H9 (cell line): ENCODE data around the gene ITPR3. TPM values are rescaled to one million over a fixed set of nuclear protein-coding genes. Genes with fewer than 3 reads are reported as not detected.

Experiments used
- DNase-seq: peaks from one replicate; pipeline ENCODE4 v3.0.0-alpha.2; 2017
- H2AFZ ChIP-seq: one replicate; pipeline ENCODE4 v1.6.1; 2013; ENCODE audit warnings: mild to moderate bottlenecking, low read length, control low read depth, moderate library complexity
- H2AK5ac ChIP-seq: 2 replicates; pipeline ENCODE4 v1.6.1; 2013; ENCODE audit warnings: low read length, control low read depth, mixed read lengths; ENCODE audit not compliant: insufficient read length
- H2BK120ac ChIP-seq: one replicate; pipeline ENCODE4 v1.6.1; 2013; ENCODE audit warnings: low read depth, mild to moderate bottlenecking, low read length, control low read depth, inconsistent platforms; ENCODE audit not compliant: poor library complexity, severe bottlenecking
- H2BK12ac ChIP-seq: 2 replicates; pipeline ENCODE4 v1.6.1; 2013; ENCODE audit warnings: low read length, control low read depth, mixed read lengths, low read depth; ENCODE audit not compliant: insufficient read length
- H2BK15ac ChIP-seq: 2 replicates; pipeline ENCODE4 v1.6.1; 2013; ENCODE audit warnings: low read depth, low read length, control low read depth
- H2BK20ac ChIP-seq: one replicate; pipeline ENCODE4 v1.6.1; 2013; ENCODE audit warnings: low read depth, mild to moderate bottlenecking, low read length, control low read depth, inconsistent platforms; ENCODE audit not compliant: poor library complexity, severe bottlenecking
- H2BK5ac ChIP-seq: 2 replicates; pipeline ENCODE4 v1.6.1; 2013; ENCODE audit warnings: low read length, control low read depth, mixed read lengths; ENCODE audit not compliant: insufficient read length
- H3K14ac ChIP-seq: 2 replicates; pipeline ENCODE4 v1.6.1; 2013; ENCODE audit warnings: low read length, control low read depth; ENCODE audit not compliant: insufficient read depth
- H3K18ac ChIP-seq: 2 replicates; pipeline ENCODE4 v1.6.1; 2013; ENCODE audit warnings: low read depth, mild to moderate bottlenecking, mixed read lengths, low read length, control low read depth; ENCODE audit not compliant: insufficient read length
- H3K23ac ChIP-seq: 2 replicates; pipeline ENCODE4 v1.6.1; 2013; ENCODE audit warnings: low read length, control low read depth, mixed read lengths, low read depth; ENCODE audit not compliant: insufficient read length
- H3K23me2 ChIP-seq: 2 replicates; pipeline ENCODE4 v1.6.1; 2013; ENCODE audit warnings: low read depth, mild to moderate bottlenecking, mixed read lengths, low read length, control low read depth; ENCODE audit not compliant: insufficient read length, poor library complexity, severe bottlenecking
- H3K27ac ChIP-seq: 2 replicates; pipeline ENCODE4 v1.5.1; 2013; ENCODE audit warnings: low read length, control low read depth, mixed read lengths, low read depth; ENCODE audit not compliant: insufficient read length
- H3K27me3 ChIP-seq: 2 replicates; pipeline ENCODE4 v1.6.1; 2013; ENCODE audit warnings: low read length, control low read depth, inconsistent platforms; ENCODE audit not compliant: insufficient read depth
- H3K4ac ChIP-seq: 2 replicates; pipeline ENCODE4 v1.6.1; 2013; ENCODE audit warnings: low read depth, mild to moderate bottlenecking, control low read depth, inconsistent platforms, low read length, moderate library complexity
- H3K4me1 ChIP-seq: 2 replicates; pipeline ENCODE4 v1.6.1; 2013; ENCODE audit warnings: low read length, control low read depth, inconsistent platforms; ENCODE audit not compliant: insufficient read depth
- H3K4me2 ChIP-seq: 2 replicates; pipeline ENCODE4 v1.6.1; 2013; ENCODE audit warnings: low read length, control low read depth, mixed read lengths; ENCODE audit not compliant: insufficient read length, insufficient read depth
- H3K56ac ChIP-seq: 2 replicates; pipeline ENCODE4 v1.6.1; 2013; ENCODE audit warnings: low read depth, mild to moderate bottlenecking, mixed read lengths, low read length, control low read depth; ENCODE audit not compliant: insufficient read length
- H3K79me1 ChIP-seq: 2 replicates; pipeline ENCODE4 v1.6.1; 2013; ENCODE audit warnings: low read depth, mild to moderate bottlenecking, moderate library complexity, low read length, control low read depth, inconsistent platforms; ENCODE audit not compliant: insufficient read depth, poor library complexity, severe bottlenecking
- H3K79me2 ChIP-seq: 2 replicates; pipeline ENCODE4 v1.6.1; 2013; ENCODE audit warnings: low read length, control low read depth, inconsistent platforms; ENCODE audit not compliant: insufficient read depth
- H3K9ac ChIP-seq: 2 replicates; pipeline ENCODE4 v1.6.1; 2013; ENCODE audit warnings: low read length, control low read depth, mixed read lengths; ENCODE audit not compliant: insufficient read length; ENCODE audit errors: extremely low read depth
- H3K9me3 ChIP-seq: one replicate; pipeline ENCODE4 v1.6.1; 2013; ENCODE audit warnings: low read depth, low read length, inconsistent platforms; ENCODE audit not compliant: control insufficient read depth
- H3T11ph ChIP-seq: one replicate; pipeline ENCODE4 v1.6.1; 2013; ENCODE audit warnings: mild to moderate bottlenecking, low read length, control low read depth, inconsistent platforms
- H4K20me1 ChIP-seq: one replicate; pipeline ENCODE4 v1.6.1; 2013; ENCODE audit not compliant: control insufficient read depth, insufficient read length, insufficient read depth
- H4K5ac ChIP-seq: 2 replicates; pipeline ENCODE4 v1.6.1; 2013; ENCODE audit warnings: low read depth, mild to moderate bottlenecking, mixed read lengths, low read length, control low read depth; ENCODE audit not compliant: insufficient read length
- H4K8ac ChIP-seq: replicated peaks from 2 replicates; pipeline ENCODE4 v1.6.1; 2013; ENCODE audit warnings: low read length, control low read depth, mixed read lengths, low read depth; ENCODE audit not compliant: insufficient read length
- H4K91ac ChIP-seq: 2 replicates; pipeline ENCODE4 v1.6.1; 2013; ENCODE audit warnings: low read depth, mild to moderate bottlenecking, moderate library complexity, mixed read lengths, low read length, control low read depth; ENCODE audit not compliant: insufficient read length
- H3K27ac Mint-ChIP-seq, 3 experiments: 2 replicates in 2 of 3; 3 replicates in 1 of 3; pipeline ENCODE4 v1.8.0; 2020 to 2021; ENCODE audit warnings: mixed read lengths in 3 of 3, mild to moderate bottlenecking in 1 of 3, moderate library complexity in 1 of 3
- H3K27me3 Mint-ChIP-seq: 2 replicates; pipeline ENCODE4 v1.8.0; 2021; ENCODE audit warnings: low read depth, mild to moderate bottlenecking, moderate library complexity, mixed read lengths
- H3K36me3 Mint-ChIP-seq, 3 experiments: 2 replicates in 2 of 3; 3 replicates in 1 of 3; pipeline ENCODE4 v1.8.0; 2020 to 2021; ENCODE audit warnings: low read depth in 3 of 3, mixed read lengths in 3 of 3; ENCODE audit not compliant: insufficient read depth in 1 of 3
- H3K4me1 Mint-ChIP-seq, 2 experiments: 2 replicates each; pipeline ENCODE4 v1.8.0; 2020; ENCODE audit warnings: mixed read lengths in 2 of 2
- H3K4me3 Mint-ChIP-seq, 2 experiments: 2 replicates in 1 of 2; 3 replicates in 1 of 2; pipeline ENCODE4 v1.8.0; 2020 to 2021; ENCODE audit warnings: mild to moderate bottlenecking in 2 of 2, mixed read lengths in 2 of 2, moderate library complexity in 1 of 2
- H3K9me3 Mint-ChIP-seq, 2 experiments: 2 replicates in 1 of 2; 3 replicates in 1 of 2; pipeline ENCODE4 v1.8.0; 2020; ENCODE audit warnings: mild to moderate bottlenecking in 2 of 2, mixed read lengths in 2 of 2, moderate library complexity in 1 of 2
- CTCF ChIP-seq: fragments of 200-600 bp; sonication (generic); conservative IDR thresholded peaks from 3 replicates; pipeline ENCODE4 v1.8.0; 2021; ENCODE audit warnings: antibody characterized with exemption, mild to moderate bottlenecking
- WGBS: extraction: QIAGEN DNeasy Blood & Tissue Kit; methylation state at CpG from one replicate; pipeline ENCODE4 v1.1.7; 2013; ENCODE audit warnings: missing lambda C conversion rate, low lambda C conversion rate, mixed read lengths; ENCODE audit not compliant: insufficient read length; ENCODE audit errors: extremely low coverage; 5-methylcytosine and 5-hydroxymethylcytosine counted together
- total RNA-seq: library from RNA; stranded (reverse); gene quantifications from 2 replicates; pipeline ENCODE4 v1.2.1, GENCODE V29; 2021

ITPR3 gene
- total RNA-seq, 1 experiment from 2014 or later, result 40.3 TPM

- Histone ChIP-seq H4K8ac (no peak overlapping the region), H4K5ac (no peak overlapping the region), H3T11ph (no peak overlapping the region), H4K20me1 (no peaks in the 10 kb centered on the region), H2BK120ac (no peak overlapping the region), H3K27ac (no peak overlapping the region), H2BK5ac (no peak overlapping the region), H4K91ac (no peak overlapping the region), H2AK5ac (no peak overlapping the region), H2AFZ (no peak overlapping the region), H3K18ac (no peak overlapping the region), H2BK15ac (no peak overlapping the region), H3K9me3 (no peaks in the 10 kb centered on the region), H3K79me1 (no peaks in the 10 kb centered on the region), H3K23ac (no peak overlapping the region), H2BK12ac (no peak overlapping the region), H3K4me1 (peaks cover 2% of the 10 kb centered on the region; the same call in 1 of the 2 replicates), H3K56ac (no peak overlapping the region), H3K79me2 (no peaks in the 10 kb centered on the region), H3K27me3 (no peaks in the 10 kb centered on the region), H3K14ac (no peak overlapping the region), H3K4ac (no peak overlapping the region), H3K23me2 (peaks cover 12% of the 10 kb centered on the region), H2BK20ac (no peak overlapping the region), H3K9ac (no peak overlapping the region), H3K4me2 (no peak overlapping the region)
- Mint-ChIP-seq H3K27me3 (peaks cover 35% of the 10 kb centered on the region), H3K27ac (no peak overlapping the region), H3K4me1 (peaks cover 14 to 25% of the 10 kb centered on the region in 2 experiments), H3K4me3 (no peak overlapping the region), H3K36me3 (no peaks in the 10 kb centered on the region), H3K9me3 (peaks cover 0 to 5% of the 10 kb centered on the region in 2 experiments; a peak in 1 of 5 replicates)
- no CpG with 5 or more reads among the region's 2 CpGs for WGBS
- DNase-seq, result no peak
- TF ChIP-seq CTCF, result no peak
These were observed 5.0 kb upstream of the ITPR3 start for GRCh38 chr6:33616113-33616512.
